H9 (cell line): ENCODE measurements around the gene ZC3H12D. TPM values are rescaled to one million over a fixed set of nuclear protein-coding genes. Genes with fewer than 3 reads are reported as not detected.
"Not testable (repeated sequence)": the region's sequence is repeated elsewhere in the genome, so short reads cannot be mapped to it uniquely, and the experiment has no call there.

Source experiments
- DNase-seq: peaks from one replicate; pipeline ENCODE4 v3.0.0-alpha.2; 2017
- H2AFZ ChIP-seq: one replicate; pipeline ENCODE4 v1.6.1; 2013; ENCODE audit warnings: mild to moderate bottlenecking, low read length, control low read depth, moderate library complexity
- H2AK5ac ChIP-seq: 2 replicates; pipeline ENCODE4 v1.6.1; 2013; ENCODE audit warnings: low read length, control low read depth, mixed read lengths; ENCODE audit not compliant: insufficient read length
- H2BK120ac ChIP-seq: one replicate; pipeline ENCODE4 v1.6.1; 2013; ENCODE audit warnings: low read depth, mild to moderate bottlenecking, low read length, control low read depth, inconsistent platforms; ENCODE audit not compliant: poor library complexity, severe bottlenecking
- H2BK12ac ChIP-seq: 2 replicates; pipeline ENCODE4 v1.6.1; 2013; ENCODE audit warnings: low read length, control low read depth, mixed read lengths, low read depth; ENCODE audit not compliant: insufficient read length
- H2BK15ac ChIP-seq: 2 replicates; pipeline ENCODE4 v1.6.1; 2013; ENCODE audit warnings: low read depth, low read length, control low read depth
- H2BK20ac ChIP-seq: one replicate; pipeline ENCODE4 v1.6.1; 2013; ENCODE audit warnings: low read depth, mild to moderate bottlenecking, low read length, control low read depth, inconsistent platforms; ENCODE audit not compliant: poor library complexity, severe bottlenecking
- H2BK5ac ChIP-seq: 2 replicates; pipeline ENCODE4 v1.6.1; 2013; ENCODE audit warnings: low read length, control low read depth, mixed read lengths; ENCODE audit not compliant: insufficient read length
- H3K14ac ChIP-seq: 2 replicates; pipeline ENCODE4 v1.6.1; 2013; ENCODE audit warnings: low read length, control low read depth; ENCODE audit not compliant: insufficient read depth
- H3K18ac ChIP-seq: 2 replicates; pipeline ENCODE4 v1.6.1; 2013; ENCODE audit warnings: low read depth, mild to moderate bottlenecking, mixed read lengths, low read length, control low read depth; ENCODE audit not compliant: insufficient read length
- H3K23ac ChIP-seq: 2 replicates; pipeline ENCODE4 v1.6.1; 2013; ENCODE audit warnings: low read length, control low read depth, mixed read lengths, low read depth; ENCODE audit not compliant: insufficient read length
- H3K23me2 ChIP-seq: 2 replicates; pipeline ENCODE4 v1.6.1; 2013; ENCODE audit warnings: low read depth, mild to moderate bottlenecking, mixed read lengths, low read length, control low read depth; ENCODE audit not compliant: insufficient read length, poor library complexity, severe bottlenecking
- H3K27ac ChIP-seq: 2 replicates; pipeline ENCODE4 v1.5.1; 2013; ENCODE audit warnings: low read length, control low read depth, mixed read lengths, low read depth; ENCODE audit not compliant: insufficient read length
- H3K27me3 ChIP-seq: 2 replicates; pipeline ENCODE4 v1.6.1; 2013; ENCODE audit warnings: low read length, control low read depth, inconsistent platforms; ENCODE audit not compliant: insufficient read depth
- H3K4ac ChIP-seq: 2 replicates; pipeline ENCODE4 v1.6.1; 2013; ENCODE audit warnings: low read depth, mild to moderate bottlenecking, control low read depth, inconsistent platforms, low read length, moderate library complexity
- H3K4me1 ChIP-seq: 2 replicates; pipeline ENCODE4 v1.6.1; 2013; ENCODE audit warnings: low read length, control low read depth, inconsistent platforms; ENCODE audit not compliant: insufficient read depth
- H3K4me2 ChIP-seq: 2 replicates; pipeline ENCODE4 v1.6.1; 2013; ENCODE audit warnings: low read length, control low read depth, mixed read lengths; ENCODE audit not compliant: insufficient read length, insufficient read depth
- H3K56ac ChIP-seq: 2 replicates; pipeline ENCODE4 v1.6.1; 2013; ENCODE audit warnings: low read depth, mild to moderate bottlenecking, mixed read lengths, low read length, control low read depth; ENCODE audit not compliant: insufficient read length
- H3K79me1 ChIP-seq: 2 replicates; pipeline ENCODE4 v1.6.1; 2013; ENCODE audit warnings: low read depth, mild to moderate bottlenecking, moderate library complexity, low read length, control low read depth, inconsistent platforms; ENCODE audit not compliant: insufficient read depth, poor library complexity, severe bottlenecking
- H3K79me2 ChIP-seq: 2 replicates; pipeline ENCODE4 v1.6.1; 2013; ENCODE audit warnings: low read length, control low read depth, inconsistent platforms; ENCODE audit not compliant: insufficient read depth
- H3K9ac ChIP-seq: 2 replicates; pipeline ENCODE4 v1.6.1; 2013; ENCODE audit warnings: low read length, control low read depth, mixed read lengths; ENCODE audit not compliant: insufficient read length; ENCODE audit errors: extremely low read depth
- H3K9me3 ChIP-seq: one replicate; pipeline ENCODE4 v1.6.1; 2013; ENCODE audit warnings: low read depth, low read length, inconsistent platforms; ENCODE audit not compliant: control insufficient read depth
- H3T11ph ChIP-seq: one replicate; pipeline ENCODE4 v1.6.1; 2013; ENCODE audit warnings: mild to moderate bottlenecking, low read length, control low read depth, inconsistent platforms
- H4K20me1 ChIP-seq: one replicate; pipeline ENCODE4 v1.6.1; 2013; ENCODE audit not compliant: control insufficient read depth, insufficient read length, insufficient read depth
- H4K5ac ChIP-seq: 2 replicates; pipeline ENCODE4 v1.6.1; 2013; ENCODE audit warnings: low read depth, mild to moderate bottlenecking, mixed read lengths, low read length, control low read depth; ENCODE audit not compliant: insufficient read length
- H4K8ac ChIP-seq: replicated peaks from 2 replicates; pipeline ENCODE4 v1.6.1; 2013; ENCODE audit warnings: low read length, control low read depth, mixed read lengths, low read depth; ENCODE audit not compliant: insufficient read length
- H4K91ac ChIP-seq: 2 replicates; pipeline ENCODE4 v1.6.1; 2013; ENCODE audit warnings: low read depth, mild to moderate bottlenecking, moderate library complexity, mixed read lengths, low read length, control low read depth; ENCODE audit not compliant: insufficient read length
- H3K27ac Mint-ChIP-seq, 3 experiments: 2 replicates in 2 of 3; 3 replicates in 1 of 3; pipeline ENCODE4 v1.8.0; 2020 to 2021; ENCODE audit warnings: mixed read lengths in 3 of 3, mild to moderate bottlenecking in 1 of 3, moderate library complexity in 1 of 3
- H3K27me3 Mint-ChIP-seq: 2 replicates; pipeline ENCODE4 v1.8.0; 2021; ENCODE audit warnings: low read depth, mild to moderate bottlenecking, moderate library complexity, mixed read lengths
- H3K36me3 Mint-ChIP-seq, 3 experiments: 2 replicates in 2 of 3; 3 replicates in 1 of 3; pipeline ENCODE4 v1.8.0; 2020 to 2021; ENCODE audit warnings: low read depth in 3 of 3, mixed read lengths in 3 of 3; ENCODE audit not compliant: insufficient read depth in 1 of 3
- H3K4me1 Mint-ChIP-seq, 2 experiments: 2 replicates each; pipeline ENCODE4 v1.8.0; 2020; ENCODE audit warnings: mixed read lengths in 2 of 2
- H3K4me3 Mint-ChIP-seq, 2 experiments: 2 replicates in 1 of 2; 3 replicates in 1 of 2; pipeline ENCODE4 v1.8.0; 2020 to 2021; ENCODE audit warnings: mild to moderate bottlenecking in 2 of 2, mixed read lengths in 2 of 2, moderate library complexity in 1 of 2
- H3K9me3 Mint-ChIP-seq, 2 experiments: 2 replicates in 1 of 2; 3 replicates in 1 of 2; pipeline ENCODE4 v1.8.0; 2020; ENCODE audit warnings: mild to moderate bottlenecking in 2 of 2, mixed read lengths in 2 of 2, moderate library complexity in 1 of 2
- WGBS: extraction: QIAGEN DNeasy Blood & Tissue Kit; methylation state at CpG from one replicate; pipeline ENCODE4 v1.1.7; 2013; ENCODE audit warnings: missing lambda C conversion rate, low lambda C conversion rate, mixed read lengths; ENCODE audit not compliant: insufficient read length; ENCODE audit errors: extremely low coverage; 5-methylcytosine and 5-hydroxymethylcytosine counted together
- total RNA-seq: library from RNA; stranded (reverse); gene quantifications from 2 replicates; pipeline ENCODE4 v1.2.1, GENCODE V29; 2021
- TF ChIP-seq, protein P1 (sequence below): fragments of 200-600 bp; sonication (generic); conservative IDR thresholded peaks from 3 replicates; pipeline ENCODE4 v1.8.0; 2021; ENCODE audit warnings: antibody characterized with exemption, mild to moderate bottlenecking

ZC3H12D gene
- total RNA-seq, 1 experiment from 2014 or later, result 0.07 TPM

DNA sequence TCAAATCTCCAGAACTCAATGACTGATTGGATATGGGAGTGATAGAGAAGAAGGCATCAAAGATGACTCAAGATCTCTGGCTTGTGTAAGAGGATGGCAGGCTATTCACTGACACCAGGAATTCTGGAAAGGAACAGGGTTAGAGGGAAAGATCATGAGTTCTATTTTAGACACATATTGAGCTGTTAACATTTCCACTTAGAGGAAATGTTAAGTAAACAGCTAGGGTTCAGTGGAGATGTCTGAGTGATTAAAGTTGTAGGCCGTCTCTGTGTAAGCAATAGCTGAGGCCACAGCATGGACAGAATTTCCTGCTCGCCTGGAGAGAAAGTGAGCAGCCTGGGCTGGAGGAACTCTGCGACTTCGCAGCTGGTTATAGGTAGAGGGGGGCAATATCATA lies 21.0 kb downstream of the ZC3H12D start:
- no peak overlapping the region for H4K91ac ChIP-seq
- WGBS, result no CpG with 5 or more reads among the region's 4 CpGs
- H2BK20ac ChIP-seq, result no peak overlapping the region
- H3K79me1 ChIP-seq, result no peaks in the 10 kb centered on the region
- no peak overlapping the region for H2BK15ac ChIP-seq
- no peaks in the 10 kb centered on the region; the same call in 1 of the 2 replicates for H3K27me3 ChIP-seq
- no peak overlapping the region for H3K9ac ChIP-seq
- no peak overlapping the region for H2BK5ac ChIP-seq
- H3K27me3 Mint-ChIP-seq, result peaks cover 14% of the 10 kb centered on the region
- no peak overlapping the region for H3K56ac ChIP-seq
- no peak overlapping the region for H2BK12ac ChIP-seq
- H3K4me1 Mint-ChIP-seq, result no peaks in the 10 kb centered on the region
- H2AK5ac ChIP-seq, result no peak overlapping the region
- no peaks in the 10 kb centered on the region for H4K20me1 ChIP-seq
- no peak overlapping the region for H2AFZ ChIP-seq
- no peak overlapping the region for H3K14ac ChIP-seq
- no peak for DNase-seq
- no peaks in the 10 kb centered on the region for H3K23me2 ChIP-seq
- no peak overlapping the region for H2BK120ac ChIP-seq
- H3K27ac Mint-ChIP-seq, result no peak overlapping the region
- no peak overlapping the region for H4K5ac ChIP-seq
- H3K36me3 Mint-ChIP-seq, result no peaks in the 10 kb centered on the region
- H3K4me2 ChIP-seq, result no peak overlapping the region
- no peak overlapping the region for H4K8ac ChIP-seq
- no peak overlapping the region for H3K4me3 Mint-ChIP-seq
- H3K79me2 ChIP-seq, result no peaks in the 10 kb centered on the region
- no peak overlapping the region for H3K18ac ChIP-seq
- H3K9me3 Mint-ChIP-seq, result no peaks in the 10 kb centered on the region
- no peak overlapping the region for H3T11ph ChIP-seq
- H3K4me1 ChIP-seq, result no peaks in the 10 kb centered on the region
- TF ChIP-seq, protein P1, sequence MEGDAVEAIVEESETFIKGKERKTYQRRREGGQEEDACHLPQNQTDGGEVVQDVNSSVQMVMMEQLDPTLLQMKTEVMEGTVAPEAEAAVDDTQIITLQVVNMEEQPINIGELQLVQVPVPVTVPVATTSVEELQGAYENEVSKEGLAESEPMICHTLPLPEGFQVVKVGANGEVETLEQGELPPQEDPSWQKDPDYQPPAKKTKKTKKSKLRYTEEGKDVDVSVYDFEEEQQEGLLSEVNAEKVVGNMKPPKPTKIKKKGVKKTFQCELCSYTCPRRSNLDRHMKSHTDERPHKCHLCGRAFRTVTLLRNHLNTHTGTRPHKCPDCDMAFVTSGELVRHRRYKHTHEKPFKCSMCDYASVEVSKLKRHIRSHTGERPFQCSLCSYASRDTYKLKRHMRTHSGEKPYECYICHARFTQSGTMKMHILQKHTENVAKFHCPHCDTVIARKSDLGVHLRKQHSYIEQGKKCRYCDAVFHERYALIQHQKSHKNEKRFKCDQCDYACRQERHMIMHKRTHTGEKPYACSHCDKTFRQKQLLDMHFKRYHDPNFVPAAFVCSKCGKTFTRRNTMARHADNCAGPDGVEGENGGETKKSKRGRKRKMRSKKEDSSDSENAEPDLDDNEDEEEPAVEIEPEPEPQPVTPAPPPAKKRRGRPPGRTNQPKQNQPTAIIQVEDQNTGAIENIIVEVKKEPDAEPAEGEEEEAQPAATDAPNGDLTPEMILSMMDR, result no peak
- no peak overlapping the region for H3K4ac ChIP-seq
- no peak overlapping the region for H3K23ac ChIP-seq
- H3K9me3 ChIP-seq, result no peaks in the 10 kb centered on the region
- H3K27ac ChIP-seq, result no peak overlapping the region

DNA sequence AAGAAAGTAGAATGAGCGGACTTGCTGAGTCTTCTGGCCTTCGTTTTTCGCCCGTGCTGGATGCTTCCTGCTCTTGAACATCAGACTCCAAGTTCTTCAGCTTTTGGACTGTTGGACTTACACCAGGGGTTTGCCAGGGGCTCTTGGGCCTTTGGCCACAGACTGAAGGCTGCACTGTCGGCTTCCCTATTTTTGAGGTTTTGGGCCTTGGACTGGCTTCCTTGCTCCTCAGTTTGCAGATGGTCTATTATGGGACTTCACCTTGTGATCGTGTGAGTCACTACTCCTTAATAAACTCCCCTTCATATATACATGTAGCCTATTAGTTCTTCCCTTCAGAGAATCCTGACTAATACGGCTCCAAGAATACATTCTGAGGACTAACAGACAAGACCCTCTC lies 22.1 kb downstream of the ZC3H12D start:
- H3T11ph ChIP-seq, H2AK5ac ChIP-seq, H3K79me1 ChIP-seq, H4K20me1 ChIP-seq, H4K8ac ChIP-seq, H3K4me1 Mint-ChIP-seq, H2BK15ac ChIP-seq, H3K18ac ChIP-seq, H3K79me2 ChIP-seq, H3K27me3 ChIP-seq, H3K9ac ChIP-seq, H3K27ac ChIP-seq, H2BK120ac ChIP-seq, H3K9me3 Mint-ChIP-seq, H2BK20ac ChIP-seq, H4K91ac ChIP-seq, H3K4me1 ChIP-seq, H2AFZ ChIP-seq, H3K23ac ChIP-seq, H3K56ac ChIP-seq, H3K27ac Mint-ChIP-seq, H2BK5ac ChIP-seq, H3K9me3 ChIP-seq, H2BK12ac ChIP-seq, H3K4me2 ChIP-seq, H3K14ac ChIP-seq, H4K5ac ChIP-seq, H3K4me3 Mint-ChIP-seq, DNase-seq, H3K23me2 ChIP-seq, H3K36me3 Mint-ChIP-seq, H3K4ac ChIP-seq: not testable (repeated sequence)
- peaks cover 16% of the 10 kb centered on the region for H3K27me3 Mint-ChIP-seq
- WGBS, result no CpG with 5 or more reads among the region's 7 CpGs
